H1 (cell line): ENCODE results near the gene PLD2. TPM values are rescaled to one million over a fixed set of nuclear protein-coding genes. Genes with fewer than 3 reads are reported as not detected.

Experiments used
- CHD7 ChIP-seq: fragments of 300-600 bp; sonication (generic); IDR thresholded peaks from 2 replicates; pipeline ENCODE4 v1.7.1; 2012; ENCODE audit warnings: low read length, moderate library complexity, mild to moderate bottlenecking, inconsistent platforms; ENCODE audit not compliant: insufficient replicate concordance
- polyA plus RNA-seq, 7 experiments: library from polyadenylated mRNA; depleted of rRNA in 3 of 7; stranded (reverse) in 5 of 7; unstranded in 2 of 7; fragments of >200 nt in 5 of 7; fragments of 200-250 nt in 2 of 7; gene quantifications; 1 replicate in 5 of 7; 2 replicates in 1 of 7; 4 replicates in 1 of 7; pipeline versions ENCODE4 v1.2.1 to v1.2.3, GENCODE V29; 2011 to 2013; ENCODE audit warnings: missing spikeins in 2 of 7, mixed read lengths in 2 of 7
- total RNA-seq: library from RNA; stranded (reverse); fragmentation: NEBNext Ultra II Directional; extraction: Animal tissue kit (Norgen Biotek cat#: 25700); gene quantifications from 2 replicates; pipeline ENCODE4 v1.2.1, GENCODE V29; 2021

Gene PLD2
- total and polyA plus RNA-seq, 2 of the 8 experiments (the other 6 are each of a cell fraction or from before 2014, with no cell fraction given): 44.3 to 48.4 TPM

- no peak for TF ChIP-seq CHD7
These were observed 47.1 kb upstream of the PLD2 start (continued) for GRCh38 chr17:4759776-4760236.
